Measurements from ENCODE around the gene SCN8A.

Gene SCN8A

DNA sequence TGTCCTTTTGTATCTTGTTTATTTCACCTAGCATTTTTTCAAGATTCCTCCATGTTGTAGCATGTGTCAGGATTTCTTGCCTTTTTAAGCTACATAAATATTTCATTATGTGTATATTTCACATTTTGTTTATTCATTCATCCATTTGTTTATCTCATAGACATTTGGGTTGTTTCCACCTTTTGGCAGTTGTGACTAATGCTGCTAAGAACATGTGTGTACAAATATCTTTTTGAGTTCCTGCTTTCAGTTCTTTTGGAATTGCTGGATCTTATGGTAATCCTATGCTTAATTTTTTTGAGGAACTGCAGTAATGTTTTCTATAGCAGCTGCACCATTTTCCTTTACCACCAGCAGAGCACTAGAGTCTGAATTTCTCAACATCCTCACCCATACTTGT is 62.4 kb downstream of the SCN8A start:
- no peak for TF ChIP-seq TAF1 (IDR thresholded peaks at IDR 0.05; ENCODE audit: borderline replicate concordance, low read depth, low read length)
- TF ChIP-seq POLR2A (IDR thresholded peaks at IDR 0.05; ENCODE audit: low read depth, low read length): no peak
- TF ChIP-seq POLR2AphosphoS5 (IDR thresholded peaks at IDR 0.05; ENCODE audit: low read depth, low read length): no peak
- DNase-seq (ENCODE audit: insufficient read length) (no peak), FAIRE-seq (no peak)

- TF ChIP-seq POLR2A (IDR thresholded peaks at IDR 0.05; ENCODE audit: low read depth, low read length): no peak
- TF ChIP-seq TAF1 (IDR thresholded peaks at IDR 0.05; ENCODE audit: borderline replicate concordance, low read depth, low read length): no peak
- TF ChIP-seq POLR2AphosphoS5 (IDR thresholded peaks at IDR 0.05; ENCODE audit: low read depth, low read length): no peak
- FAIRE-seq (no peak), DNase-seq (ENCODE audit: insufficient read length) (no peak)
Measured at GRCh38 chr12:51661199-51661598, 70.2 kb downstream of the SCN8A start.

DNA sequence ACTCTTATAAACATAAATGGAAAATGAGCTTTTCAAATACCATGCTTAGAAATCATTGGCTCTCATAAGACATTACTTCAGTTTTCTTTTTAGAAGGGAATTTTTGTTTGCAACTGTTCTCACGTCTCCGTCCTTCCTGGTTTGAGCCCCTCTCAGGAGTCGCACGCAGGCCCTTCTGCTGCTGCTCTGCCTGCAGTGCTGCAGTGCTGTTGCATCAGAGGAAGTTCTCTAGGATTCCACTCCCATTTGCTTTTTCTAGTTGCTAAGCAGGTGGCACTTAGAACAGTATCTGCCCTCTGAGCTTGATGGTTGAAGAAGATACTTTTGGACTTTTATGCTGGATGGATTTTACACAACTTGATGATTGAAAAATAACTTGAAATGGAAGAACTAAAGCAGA is 70.8 kb downstream of the SCN8A start:
- DNase-seq (ENCODE audit: insufficient read length) (no peak), FAIRE-seq (no peak)
- TF ChIP-seq TAF1 (IDR thresholded peaks at IDR 0.05; ENCODE audit: borderline replicate concordance, low read depth, low read length): no peak

DNA sequence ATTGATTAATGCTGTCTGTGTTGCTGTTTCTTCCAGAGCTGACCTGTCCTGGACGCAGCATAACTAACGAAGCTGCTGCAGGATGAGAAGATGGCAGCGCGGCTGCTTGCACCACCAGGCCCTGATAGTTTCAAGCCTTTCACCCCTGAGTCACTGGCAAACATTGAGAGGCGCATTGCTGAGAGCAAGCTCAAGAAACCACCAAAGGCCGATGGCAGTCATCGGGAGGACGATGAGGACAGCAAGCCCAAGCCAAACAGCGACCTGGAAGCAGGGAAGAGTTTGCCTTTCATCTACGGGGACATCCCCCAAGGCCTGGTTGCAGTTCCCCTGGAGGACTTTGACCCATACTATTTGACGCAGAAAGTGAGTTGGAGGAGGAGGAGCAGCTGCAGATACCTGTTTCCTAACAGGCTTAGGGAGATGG is 71.7 kb downstream of the SCN8A start:
- no peak for TF ChIP-seq POLR2AphosphoS5 (IDR thresholded peaks at IDR 0.05; ENCODE audit: low read depth, low read length)
- no peak for TF ChIP-seq POLR2A (IDR thresholded peaks at IDR 0.05; ENCODE audit: low read depth, low read length)
- TF ChIP-seq TAF1 (IDR thresholded peaks at IDR 0.05; ENCODE audit: borderline replicate concordance, low read depth, low read length): no peak
- FAIRE-seq (no peak), DNase-seq (ENCODE audit: insufficient read length) (no peak)

DNA sequence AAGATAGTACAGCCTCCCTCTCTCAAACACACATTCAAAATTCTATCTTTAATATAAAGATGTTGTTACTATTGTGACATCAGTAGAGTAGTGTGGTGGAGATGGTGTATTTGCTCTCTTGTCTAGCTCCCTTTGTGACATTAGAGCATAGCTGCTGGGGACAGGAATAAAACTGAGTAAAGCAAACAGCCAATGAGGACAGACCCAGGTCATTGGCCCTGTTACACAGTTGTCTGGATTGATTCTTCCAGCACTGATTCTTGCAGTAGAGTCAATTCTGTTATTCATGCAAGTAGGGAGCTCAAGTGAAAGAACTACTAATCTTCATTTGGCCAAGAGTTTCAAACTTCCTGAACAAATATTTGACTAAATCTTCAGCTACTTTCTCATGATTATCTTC is 72.4 kb downstream of the SCN8A start:
- no peak for TF ChIP-seq POLR2AphosphoS5 (IDR thresholded peaks at IDR 0.05; ENCODE audit: low read depth, low read length)
- no peak for TF ChIP-seq TAF1 (IDR thresholded peaks at IDR 0.05; ENCODE audit: borderline replicate concordance, low read depth, low read length)
- TF ChIP-seq POLR2A (IDR thresholded peaks at IDR 0.05; ENCODE audit: low read depth, low read length): no peak
- FAIRE-seq: no peak

DNA sequence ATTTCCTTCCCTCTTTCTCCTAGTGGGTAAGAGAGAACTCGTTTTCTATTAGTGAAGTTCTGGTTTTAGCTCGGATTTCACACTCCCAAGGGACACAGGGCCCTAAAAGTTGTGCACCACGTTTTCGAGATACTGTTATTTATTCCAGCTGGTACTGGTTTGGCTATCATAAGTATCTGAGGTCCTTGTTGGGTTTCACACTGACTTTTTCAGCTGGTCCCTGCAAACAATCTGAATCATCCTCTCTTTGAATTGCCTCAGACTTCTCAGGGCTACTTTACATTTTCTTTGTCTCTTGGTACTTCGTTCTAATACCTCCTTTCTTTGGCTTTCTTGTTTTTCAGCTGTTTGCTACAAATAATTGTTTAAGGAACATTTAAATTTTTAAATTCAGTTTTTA is 75.7 kb downstream of the SCN8A start:
- no peak for TF ChIP-seq POLR2AphosphoS5 (IDR thresholded peaks at IDR 0.05; ENCODE audit: low read depth, low read length)
- no peak for DNase-seq (ENCODE audit: insufficient read length)

More for the DNA sequence above, 72.4 kb downstream of the SCN8A start:
- no peak for DNase-seq (ENCODE audit: insufficient read length)

DNA sequence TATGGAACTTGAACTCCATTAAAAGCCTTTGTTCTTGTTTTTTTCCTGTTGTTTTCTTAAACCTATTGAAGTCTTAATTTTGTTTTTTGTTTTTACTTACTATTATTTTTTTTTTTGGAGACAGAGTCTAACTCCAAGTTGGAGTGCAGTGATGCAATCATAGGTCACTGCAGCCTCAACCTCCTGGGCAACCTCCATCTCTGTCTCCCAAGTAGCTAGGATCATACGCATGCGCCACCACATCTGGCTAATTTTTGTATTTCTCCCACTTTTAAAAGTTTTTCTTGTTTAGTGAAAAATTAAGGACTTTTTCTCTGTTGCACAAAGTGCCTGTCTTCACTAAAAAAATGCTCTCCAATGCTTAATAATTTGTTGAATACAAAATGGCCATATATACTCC is 76.2 kb downstream of the SCN8A start:
- TF ChIP-seq POLR2AphosphoS5 (IDR thresholded peaks at IDR 0.05; ENCODE audit: low read depth, low read length) (no peak), POLR2A (IDR thresholded peaks at IDR 0.05; ENCODE audit: low read depth, low read length) (no peak), TAF1 (IDR thresholded peaks at IDR 0.05; ENCODE audit: borderline replicate concordance, low read depth, low read length) (no peak)
- FAIRE-seq (no peak), DNase-seq (ENCODE audit: insufficient read length) (no peak)

More for the DNA sequence above, 75.7 kb downstream of the SCN8A start:
- no peak for FAIRE-seq

GRCh38 chr12:51669271-51669670 is 78.2 kb downstream of the SCN8A start:
- no peak for TF ChIP-seq POLR2AphosphoS5 (IDR thresholded peaks at IDR 0.05; ENCODE audit: low read depth, low read length)
- TF ChIP-seq TAF1 (IDR thresholded peaks at IDR 0.05; ENCODE audit: borderline replicate concordance, low read depth, low read length): no peak
- no peak for TF ChIP-seq POLR2A (IDR thresholded peaks at IDR 0.05; ENCODE audit: low read depth, low read length)
- no peak for DNase-seq (ENCODE audit: insufficient read length)
- no peak for FAIRE-seq

DNA sequence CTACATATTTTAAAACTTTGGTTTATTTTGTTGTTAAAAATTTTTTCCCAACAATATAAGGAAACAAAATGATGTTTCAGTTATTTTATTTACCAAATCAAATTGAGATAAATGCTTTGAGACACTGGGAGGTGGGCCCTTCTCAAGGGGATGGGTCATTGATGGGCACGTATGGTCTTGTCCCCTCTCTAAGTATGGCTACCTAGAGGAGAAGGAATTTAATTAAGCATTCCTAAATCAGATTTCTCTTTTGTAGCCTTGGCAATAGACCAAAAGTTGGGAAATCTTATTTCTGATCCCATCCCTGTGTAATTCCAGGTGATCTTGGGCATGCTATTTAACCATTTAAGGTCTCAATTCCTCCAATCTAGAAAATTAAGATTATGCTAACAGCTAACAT is 79.0 kb downstream of the SCN8A start:
- no peak for DNase-seq (ENCODE audit: insufficient read length)
- TF ChIP-seq POLR2AphosphoS5 (IDR thresholded peaks at IDR 0.05; ENCODE audit: low read depth, low read length) (no peak), TAF1 (IDR thresholded peaks at IDR 0.05; ENCODE audit: borderline replicate concordance, low read depth, low read length) (no peak), POLR2A (IDR thresholded peaks at IDR 0.05; ENCODE audit: low read depth, low read length) (no peak)
- FAIRE-seq: no peak

GRCh38 chr12:51672334-51672733 is 81.3 kb downstream of the SCN8A start:
- no peak for FAIRE-seq
- no peak for DNase-seq (ENCODE audit: insufficient read length)
- TF ChIP-seq TAF1 (IDR thresholded peaks at IDR 0.05; ENCODE audit: borderline replicate concordance, low read depth, low read length) (no peak), POLR2AphosphoS5 (IDR thresholded peaks at IDR 0.05; ENCODE audit: low read depth, low read length) (no peak), POLR2A (IDR thresholded peaks at IDR 0.05; ENCODE audit: low read depth, low read length) (no peak)

DNA sequence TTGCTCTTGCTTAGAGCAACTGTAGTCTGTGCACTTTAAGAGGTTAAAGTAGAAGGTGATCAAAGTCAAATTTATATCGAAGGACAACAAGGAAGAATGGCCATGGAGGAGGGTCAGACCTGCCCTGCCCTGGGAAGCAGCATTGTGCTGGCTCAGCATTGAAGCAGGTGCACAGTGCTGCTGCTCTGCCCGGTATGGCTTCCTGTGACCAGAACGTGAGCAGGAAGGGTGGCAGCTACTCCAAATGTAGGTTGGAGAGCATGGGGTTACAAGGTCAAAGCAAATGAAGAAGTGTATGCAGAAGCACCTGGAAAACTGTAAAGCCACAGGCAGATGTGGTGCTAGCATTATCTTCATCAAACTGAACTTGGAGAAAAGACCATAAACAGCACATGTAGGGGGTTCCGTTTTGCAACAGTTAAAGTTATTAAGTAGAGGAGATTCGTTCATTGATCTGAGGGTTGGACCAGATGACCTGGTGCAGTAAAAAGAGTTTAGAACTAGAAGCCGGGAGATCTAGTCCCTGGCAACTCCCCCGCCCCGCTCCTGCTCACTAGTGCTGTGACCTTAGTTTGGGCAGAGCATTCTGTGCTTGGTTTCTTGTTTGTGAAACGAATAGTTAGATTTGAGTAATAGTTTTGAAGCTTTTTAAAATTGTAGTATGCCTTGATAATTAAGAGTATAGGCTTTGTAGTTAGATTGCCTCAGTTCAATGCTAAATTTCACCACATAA is 84.2 kb downstream of the SCN8A start:
- DNase-seq (ENCODE audit: insufficient read length): no peak
- FAIRE-seq: no peak
- TF ChIP-seq TAF1 (IDR thresholded peaks at IDR 0.05; ENCODE audit: borderline replicate concordance, low read depth, low read length): no peak
- no peak for TF ChIP-seq POLR2A (IDR thresholded peaks at IDR 0.05; ENCODE audit: low read depth, low read length)
- no peak for TF ChIP-seq POLR2AphosphoS5 (IDR thresholded peaks at IDR 0.05; ENCODE audit: low read depth, low read length)

- no peak for FAIRE-seq
- TF ChIP-seq POLR2AphosphoS5 (IDR thresholded peaks at IDR 0.05; ENCODE audit: low read depth, low read length): no peak
- TF ChIP-seq POLR2A (IDR thresholded peaks at IDR 0.05; ENCODE audit: low read depth, low read length): no peak
- DNase-seq (ENCODE audit: insufficient read length): no peak
Measured at GRCh38 chr12:51676875-51677274, 85.8 kb downstream of the SCN8A start.
